ENCODE measurements around the gene SNX13. TPM values are rescaled to one million over a fixed set of nuclear protein-coding genes. Genes with fewer than 3 reads are reported as not detected.
A peak's percentile ranks its signal among the peaks of the same experiment; 100 is the strongest.

The SNX13 gene
- total and polyA plus RNA-seq, 2 experiments from 2014 or later, result 17.4 to 57.6 TPM

DNA sequence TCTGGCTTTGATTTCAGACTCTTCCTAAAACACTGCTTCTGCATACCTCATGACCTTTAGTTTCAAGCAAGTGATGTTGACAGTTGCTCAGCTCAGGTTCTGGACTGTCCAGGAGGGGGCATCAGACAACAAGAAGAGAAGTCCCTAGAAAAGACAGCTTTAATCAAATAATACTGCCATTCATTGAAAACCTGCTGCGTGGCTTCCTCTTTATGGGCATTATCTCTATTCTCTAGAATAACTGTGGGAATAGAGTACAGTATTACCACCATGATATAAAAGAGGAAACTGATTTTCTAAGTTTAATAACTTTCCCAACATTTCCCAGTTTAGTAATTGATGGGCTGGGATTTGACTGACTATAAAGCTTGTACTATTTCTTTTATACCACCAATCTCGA, 170.4 kb downstream of the SNX13 start:
- no peaks in the 10 kb centered on the region for H3K27me3 ChIP-seq
- TF ChIP-seq EZH2 (IDR thresholded peaks at IDR 0.05; ENCODE audit: borderline replicate concordance), result no peak
- peak; percentile 87 for TF ChIP-seq CTCF (IDR thresholded peaks at IDR 0.05; ENCODE audit: poor library complexity)
- no peak for TF ChIP-seq EZH2phosphoT487 (IDR thresholded peaks at IDR 0.05; ENCODE audit: low read depth, severe bottlenecking, unreplicated experiment)
- peaks cover 8% of the 10 kb centered on the region for H3K4me1 ChIP-seq (ENCODE audit: insufficient read depth)
- H3K79me2 ChIP-seq, result no peaks in the 10 kb centered on the region
- no peaks in the 10 kb centered on the region for H3K36me3 ChIP-seq (replicated peaks; ENCODE audit: insufficient read depth, low read depth)
- no peak overlapping the region for H3K4me2 ChIP-seq
- no peak overlapping the region for H2AFZ ChIP-seq
- H4K20me1 ChIP-seq (ENCODE audit: insufficient read depth, poor library complexity, severe bottlenecking), result no peaks in the 10 kb centered on the region
- no peaks in the 10 kb centered on the region for H3K9me3 ChIP-seq (ENCODE audit: low read depth)
- DNase-seq (ENCODE audit: low spot score), result peak; percentile 81
- no peak overlapping the region for H3K27ac ChIP-seq
- 35% methylated on average over 2 of the region's 2 CpGs for WGBS (ENCODE audit: low lambda C conversion rate, missing lambda C conversion rate)
- H3K4me3 ChIP-seq, result no peak overlapping the region
- no peaks in the 10 kb centered on the region for H3K9me2 ChIP-seq (replicated peaks; ENCODE audit: insufficient read depth)

- Histone ChIP-seq H3K4me3 (no peak overlapping the region), H3K27me3 (no peaks in the 10 kb centered on the region), H2AFZ (no peak overlapping the region), H4K20me1 (ENCODE audit: insufficient read depth, poor library complexity, severe bottlenecking) (no peaks in the 10 kb centered on the region), H3K36me3 (replicated peaks; ENCODE audit: insufficient read depth, low read depth) (no peaks in the 10 kb centered on the region), H3K9me3 (ENCODE audit: low read depth) (no peaks in the 10 kb centered on the region), H3K9me2 (replicated peaks; ENCODE audit: insufficient read depth) (no peaks in the 10 kb centered on the region), H3K79me2 (no peaks in the 10 kb centered on the region), H3K27ac (no peak overlapping the region), H3K4me1 (ENCODE audit: insufficient read depth) (no peaks in the 10 kb centered on the region), H3K4me2 (no peak overlapping the region)
- 66% methylated on average over 3 of the region's 3 CpGs for WGBS (ENCODE audit: low lambda C conversion rate, missing lambda C conversion rate)
- no peak for DNase-seq (ENCODE audit: low spot score)
- TF ChIP-seq EZH2 (IDR thresholded peaks at IDR 0.05; ENCODE audit: borderline replicate concordance) (no peak), EZH2phosphoT487 (IDR thresholded peaks at IDR 0.05; ENCODE audit: low read depth, severe bottlenecking, unreplicated experiment) (no peak), CTCF (IDR thresholded peaks at IDR 0.05; ENCODE audit: poor library complexity) (no peak)
Measured at GRCh38 chr7:17758008-17758407, 182.3 kb downstream of the SNX13 start.

DNA sequence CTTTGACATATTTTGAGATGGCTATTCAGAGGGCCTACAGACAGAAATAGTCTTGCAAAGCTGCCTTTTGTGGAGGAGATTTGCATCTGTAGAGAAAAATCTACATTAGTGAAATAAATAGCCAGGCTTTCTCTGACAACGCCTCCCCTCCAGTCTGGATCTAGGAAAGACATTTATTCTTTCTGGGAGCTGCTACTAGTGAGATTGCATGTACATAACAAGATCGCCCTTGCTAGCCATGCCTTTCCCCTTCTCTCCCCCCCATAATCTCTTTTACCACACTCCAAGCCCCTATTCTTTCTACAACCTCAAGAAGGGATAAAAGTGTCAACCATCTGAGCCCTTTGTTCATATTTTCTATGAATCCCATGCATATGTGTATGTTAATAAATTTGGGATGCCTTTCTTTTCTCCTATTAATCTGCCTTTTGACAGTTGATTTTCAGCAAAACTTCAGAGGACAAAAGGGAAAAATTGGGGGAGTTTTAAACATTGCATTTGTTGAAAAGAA, 194.2 kb downstream of the SNX13 start:
- Histone ChIP-seq H3K4me1 (ENCODE audit: insufficient read depth) (no peaks in the 10 kb centered on the region), H3K9me2 (replicated peaks; ENCODE audit: insufficient read depth) (no peaks in the 10 kb centered on the region), H3K4me2 (no peak overlapping the region), H3K27me3 (no peaks in the 10 kb centered on the region), H3K9me3 (ENCODE audit: low read depth) (no peaks in the 10 kb centered on the region), H3K36me3 (replicated peaks; ENCODE audit: insufficient read depth, low read depth) (no peaks in the 10 kb centered on the region), H2AFZ (no peak overlapping the region), H4K20me1 (ENCODE audit: insufficient read depth, poor library complexity, severe bottlenecking) (no peaks in the 10 kb centered on the region), H3K4me3 (no peak overlapping the region), H3K27ac (no peak overlapping the region), H3K79me2 (no peaks in the 10 kb centered on the region)
- TF ChIP-seq EZH2 (IDR thresholded peaks at IDR 0.05; ENCODE audit: borderline replicate concordance) (no peak), EZH2phosphoT487 (IDR thresholded peaks at IDR 0.05; ENCODE audit: low read depth, severe bottlenecking, unreplicated experiment) (no peak), CTCF (IDR thresholded peaks at IDR 0.05; ENCODE audit: poor library complexity) (no peak)
- no peak for DNase-seq (ENCODE audit: low spot score)
- WGBS (ENCODE audit: low lambda C conversion rate, missing lambda C conversion rate), result 81% methylated on average over 2 of the region's 2 CpGs

- no peaks in the 10 kb centered on the region for H3K4me1 ChIP-seq (ENCODE audit: insufficient read depth)
- no peak overlapping the region for H3K27ac ChIP-seq
- no peaks in the 10 kb centered on the region for H3K9me2 ChIP-seq (replicated peaks; ENCODE audit: insufficient read depth)
- no peak overlapping the region for H3K4me3 ChIP-seq
- no peak for TF ChIP-seq EZH2phosphoT487 (IDR thresholded peaks at IDR 0.05; ENCODE audit: low read depth, severe bottlenecking, unreplicated experiment)
- TF ChIP-seq EZH2 (IDR thresholded peaks at IDR 0.05; ENCODE audit: borderline replicate concordance), result no peak
- no peak for TF ChIP-seq CTCF (IDR thresholded peaks at IDR 0.05; ENCODE audit: poor library complexity)
- no peaks in the 10 kb centered on the region for H4K20me1 ChIP-seq (ENCODE audit: insufficient read depth, poor library complexity, severe bottlenecking)
- H3K4me2 ChIP-seq, result no peak overlapping the region
- no peaks in the 10 kb centered on the region for H3K79me2 ChIP-seq
- no peaks in the 10 kb centered on the region for H3K27me3 ChIP-seq
- DNase-seq (ENCODE audit: low spot score), result no peak
- H3K36me3 ChIP-seq (replicated peaks; ENCODE audit: insufficient read depth, low read depth), result no peaks in the 10 kb centered on the region
- H3K9me3 ChIP-seq (ENCODE audit: low read depth), result no peaks in the 10 kb centered on the region
- H2AFZ ChIP-seq, result no peak overlapping the region
Measured at GRCh38 chr7:17745610-17746009, 194.7 kb downstream of the SNX13 start.

Measured in hepatocyte (in vitro differentiated cells).